NB4 (cell line): Measurements from ENCODE around the gene TET2.

Experiments used
- MYC ChIP-seq: IDR thresholded peaks from 2 replicates; pipeline ENCODE4 v1.6.1; 2011; ENCODE audit warnings: low read depth, low read length
- POLR2A ChIP-seq: IDR thresholded peaks from 2 replicates; pipeline ENCODE4 v1.6.1; 2011; ENCODE audit warnings: mild to moderate bottlenecking; ENCODE audit not compliant: insufficient read length; ENCODE audit errors: extremely low read depth
- TF ChIP-seq, protein P1 (sequence below): IDR thresholded peaks from one replicate; pipeline ENCODE4 v1.5.1; 2012; ENCODE audit warnings: low read depth, low read length
- TF ChIP-seq, protein P2 (sequence below): IDR thresholded peaks from 2 replicates; pipeline ENCODE4 v1.6.1; 2011; ENCODE audit warnings: low read depth, low read length

DNA sequence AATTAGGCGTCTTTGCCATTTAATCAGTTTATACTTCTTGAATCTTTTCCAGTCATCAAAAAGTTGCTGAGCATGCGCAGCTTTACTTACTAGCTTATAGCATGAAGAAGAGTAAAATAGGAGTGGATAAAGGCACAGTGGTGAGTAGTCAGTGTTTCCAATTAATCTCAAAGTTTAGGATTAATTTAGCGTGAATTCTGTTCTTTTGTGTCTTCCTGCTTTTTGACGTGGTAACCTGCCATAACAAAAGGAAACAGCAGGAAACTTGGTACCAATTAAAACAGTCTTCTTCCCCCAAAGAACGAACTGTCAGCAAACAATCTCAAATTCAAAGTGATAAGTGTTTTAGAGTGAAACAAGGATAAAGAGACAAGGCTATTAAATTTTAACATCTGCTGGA, 61.9 kb downstream of the TET2 start:
- TF ChIP-seq, protein P1, sequence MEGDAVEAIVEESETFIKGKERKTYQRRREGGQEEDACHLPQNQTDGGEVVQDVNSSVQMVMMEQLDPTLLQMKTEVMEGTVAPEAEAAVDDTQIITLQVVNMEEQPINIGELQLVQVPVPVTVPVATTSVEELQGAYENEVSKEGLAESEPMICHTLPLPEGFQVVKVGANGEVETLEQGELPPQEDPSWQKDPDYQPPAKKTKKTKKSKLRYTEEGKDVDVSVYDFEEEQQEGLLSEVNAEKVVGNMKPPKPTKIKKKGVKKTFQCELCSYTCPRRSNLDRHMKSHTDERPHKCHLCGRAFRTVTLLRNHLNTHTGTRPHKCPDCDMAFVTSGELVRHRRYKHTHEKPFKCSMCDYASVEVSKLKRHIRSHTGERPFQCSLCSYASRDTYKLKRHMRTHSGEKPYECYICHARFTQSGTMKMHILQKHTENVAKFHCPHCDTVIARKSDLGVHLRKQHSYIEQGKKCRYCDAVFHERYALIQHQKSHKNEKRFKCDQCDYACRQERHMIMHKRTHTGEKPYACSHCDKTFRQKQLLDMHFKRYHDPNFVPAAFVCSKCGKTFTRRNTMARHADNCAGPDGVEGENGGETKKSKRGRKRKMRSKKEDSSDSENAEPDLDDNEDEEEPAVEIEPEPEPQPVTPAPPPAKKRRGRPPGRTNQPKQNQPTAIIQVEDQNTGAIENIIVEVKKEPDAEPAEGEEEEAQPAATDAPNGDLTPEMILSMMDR = no peak
- TF ChIP-seq POLR2A (no peak), MYC (no peak)
- TF ChIP-seq, protein P2, sequence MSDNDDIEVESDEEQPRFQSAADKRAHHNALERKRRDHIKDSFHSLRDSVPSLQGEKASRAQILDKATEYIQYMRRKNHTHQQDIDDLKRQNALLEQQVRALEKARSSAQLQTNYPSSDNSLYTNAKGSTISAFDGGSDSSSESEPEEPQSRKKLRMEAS = no peak
